ENCODE data around the gene CPAMD8.

Gene CPAMD8

GRCh38 chr19:17063428-17063827 is 36.8 kb upstream of the CPAMD8 start:
- Histone ChIP-seq H3K4me2 (no peak overlapping the region), H3K27ac (no peak overlapping the region), H3K79me2 (ENCODE audit: insufficient read depth, low read depth) (0 out of 2 replicates have a peak, but pooled peaks cover 5% of the 10 kb centered on the region), H3K9ac (no peak overlapping the region), H3K27me3 (ENCODE audit: insufficient read depth, low read depth) (no peaks in the 10 kb centered on the region), H4K20me1 (ENCODE audit: insufficient read depth) (peaks cover 3% of the 10 kb centered on the region; the same call in 1 of the 2 replicates), H3K4me3 (IDR thresholded peaks at IDR 0.05; ENCODE audit: insufficient read depth, low read depth, low read length) (no peak overlapping the region), H2AFZ (ENCODE audit: low read depth) (no peak overlapping the region), H3K4me1 (ENCODE audit: low read depth, poor library complexity, severe bottlenecking) (peaks cover 15% of the 10 kb centered on the region), H3K36me3 (ENCODE audit: insufficient read depth) (no peaks in the 10 kb centered on the region; the same call in 1 of the 2 replicates)
- TF ChIP-seq, protein P1, sequence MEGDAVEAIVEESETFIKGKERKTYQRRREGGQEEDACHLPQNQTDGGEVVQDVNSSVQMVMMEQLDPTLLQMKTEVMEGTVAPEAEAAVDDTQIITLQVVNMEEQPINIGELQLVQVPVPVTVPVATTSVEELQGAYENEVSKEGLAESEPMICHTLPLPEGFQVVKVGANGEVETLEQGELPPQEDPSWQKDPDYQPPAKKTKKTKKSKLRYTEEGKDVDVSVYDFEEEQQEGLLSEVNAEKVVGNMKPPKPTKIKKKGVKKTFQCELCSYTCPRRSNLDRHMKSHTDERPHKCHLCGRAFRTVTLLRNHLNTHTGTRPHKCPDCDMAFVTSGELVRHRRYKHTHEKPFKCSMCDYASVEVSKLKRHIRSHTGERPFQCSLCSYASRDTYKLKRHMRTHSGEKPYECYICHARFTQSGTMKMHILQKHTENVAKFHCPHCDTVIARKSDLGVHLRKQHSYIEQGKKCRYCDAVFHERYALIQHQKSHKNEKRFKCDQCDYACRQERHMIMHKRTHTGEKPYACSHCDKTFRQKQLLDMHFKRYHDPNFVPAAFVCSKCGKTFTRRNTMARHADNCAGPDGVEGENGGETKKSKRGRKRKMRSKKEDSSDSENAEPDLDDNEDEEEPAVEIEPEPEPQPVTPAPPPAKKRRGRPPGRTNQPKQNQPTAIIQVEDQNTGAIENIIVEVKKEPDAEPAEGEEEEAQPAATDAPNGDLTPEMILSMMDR (conservative IDR thresholded peaks at IDR 0.05; ENCODE audit: low read depth, low read length), result no peak

GRCh38 chr19:17061691-17062090 is 35.1 kb upstream of the CPAMD8 start:
- TF ChIP-seq, protein P1 (conservative IDR thresholded peaks at IDR 0.05; ENCODE audit: low read depth, low read length), result no peak
- 0 out of 2 replicates have a peak, but pooled peaks cover 5% of the 10 kb centered on the region for H3K79me2 ChIP-seq (ENCODE audit: insufficient read depth, low read depth)

DNA sequence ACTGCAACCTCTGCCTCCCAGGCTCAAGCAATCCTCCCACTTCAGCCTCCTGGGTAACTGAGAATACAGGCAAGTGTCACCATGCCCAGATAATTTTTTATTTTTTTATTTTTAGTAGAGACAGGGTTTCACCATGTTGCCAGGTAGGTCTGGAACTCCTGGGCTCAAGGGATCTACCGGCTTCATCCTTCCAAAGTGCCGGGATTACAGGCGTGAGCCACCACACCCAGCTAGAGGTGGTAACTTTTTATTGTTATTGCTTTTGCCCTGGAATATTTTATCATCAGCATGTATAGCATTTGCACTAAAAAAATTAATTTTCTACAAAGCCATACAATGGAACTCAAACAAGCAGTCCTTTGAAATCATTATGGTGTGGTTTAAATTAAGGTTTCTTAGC is 34.6 kb upstream of the CPAMD8 start:
- Histone ChIP-seq H3K4me2 (no peak overlapping the region), H3K4me1 (ENCODE audit: low read depth, poor library complexity, severe bottlenecking) (peaks cover 12% of the 10 kb centered on the region)
- TF ChIP-seq, protein P1 (conservative IDR thresholded peaks at IDR 0.05; ENCODE audit: low read depth, low read length), result no peak

More at GRCh38 chr19:17061691-17062090, 35.1 kb upstream of the CPAMD8 start:
- H3K27ac ChIP-seq, result no peak overlapping the region
- H4K20me1 ChIP-seq (ENCODE audit: insufficient read depth), result peaks cover 2% of the 10 kb centered on the region; the same call in 1 of the 2 replicates
- H3K36me3 ChIP-seq (ENCODE audit: insufficient read depth), result no peaks in the 10 kb centered on the region; the same call in 1 of the 2 replicates
- H2AFZ ChIP-seq (ENCODE audit: low read depth), result no peak overlapping the region
- H3K4me2 ChIP-seq, result no peak overlapping the region
- H3K4me3 ChIP-seq (IDR thresholded peaks at IDR 0.05; ENCODE audit: insufficient read depth, low read depth, low read length), result no peak overlapping the region
- no peak overlapping the region for H3K9ac ChIP-seq
- H3K27me3 ChIP-seq (ENCODE audit: insufficient read depth, low read depth), result no peaks in the 10 kb centered on the region
- H3K4me1 ChIP-seq (ENCODE audit: low read depth, poor library complexity, severe bottlenecking), result peaks cover 12% of the 10 kb centered on the region

DNA sequence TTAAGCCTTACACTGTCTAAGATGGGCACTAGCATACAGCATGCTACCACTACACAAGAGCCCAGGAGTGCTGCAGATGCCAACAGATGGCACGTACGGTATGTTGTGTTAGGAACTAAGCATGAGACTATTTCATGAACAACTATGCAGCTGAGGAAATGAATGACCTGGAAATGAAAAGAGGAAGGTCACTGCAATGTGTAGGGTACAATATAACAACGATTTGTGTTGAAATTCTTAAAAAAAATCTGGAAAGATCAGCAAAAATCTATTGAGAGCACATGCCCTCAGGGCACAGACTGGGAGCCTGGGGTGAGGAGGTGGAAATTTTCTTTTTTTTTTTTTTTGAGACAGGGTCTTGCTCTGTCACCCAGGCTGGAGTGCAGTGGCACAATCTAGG is 34.2 kb upstream of the CPAMD8 start:
- Histone ChIP-seq H3K9ac (no peak overlapping the region), H3K36me3 (ENCODE audit: insufficient read depth) (no peaks in the 10 kb centered on the region; the same call in 1 of the 2 replicates), H3K27ac (no peak overlapping the region), H3K79me2 (ENCODE audit: insufficient read depth, low read depth) (0 out of 2 replicates have a peak, but pooled peaks cover 5% of the 10 kb centered on the region), H4K20me1 (ENCODE audit: insufficient read depth) (no peaks in the 10 kb centered on the region), H3K4me3 (IDR thresholded peaks at IDR 0.05; ENCODE audit: insufficient read depth, low read depth, low read length) (no peak overlapping the region), H3K4me2 (no peak overlapping the region), H3K4me1 (ENCODE audit: low read depth, poor library complexity, severe bottlenecking) (peaks cover 12% of the 10 kb centered on the region), H2AFZ (ENCODE audit: low read depth) (no peak overlapping the region), H3K27me3 (ENCODE audit: insufficient read depth, low read depth) (no peaks in the 10 kb centered on the region)
- TF ChIP-seq, protein P1 (conservative IDR thresholded peaks at IDR 0.05; ENCODE audit: low read depth, low read length), result no peak

More for the DNA sequence above, 34.6 kb upstream of the CPAMD8 start:
- Histone ChIP-seq H3K79me2 (ENCODE audit: insufficient read depth, low read depth) (0 out of 2 replicates have a peak, but pooled peaks cover 5% of the 10 kb centered on the region), H3K9ac (no peak overlapping the region), H4K20me1 (ENCODE audit: insufficient read depth) (no peaks in the 10 kb centered on the region), H3K27me3 (ENCODE audit: insufficient read depth, low read depth) (no peaks in the 10 kb centered on the region), H3K27ac (no peak overlapping the region), H2AFZ (ENCODE audit: low read depth) (no peak overlapping the region), H3K36me3 (ENCODE audit: insufficient read depth) (no peaks in the 10 kb centered on the region; the same call in 1 of the 2 replicates), H3K4me3 (IDR thresholded peaks at IDR 0.05; ENCODE audit: insufficient read depth, low read depth, low read length) (no peak overlapping the region)
